Hepatocyte (in vitro differentiated cells): ENCODE results near the gene GSTM5.

Source experiments
- EZH2 ChIP-seq: fragments of 200-600 bp; sonication (generic); IDR thresholded peaks from 2 replicates; pipeline ENCODE4 v1.6.1; 2016; ENCODE audit warnings: antibody characterized with exemption, mild to moderate bottlenecking, borderline replicate concordance
- TF ChIP-seq, protein P1 (sequence below): fragments of 200-600 bp; sonication (generic); IDR thresholded peaks from 2 replicates; pipeline ENCODE4 v1.5.1; 2016; ENCODE audit warnings: antibody characterized with exemption, mild to moderate bottlenecking; ENCODE audit not compliant: poor library complexity

DNA sequence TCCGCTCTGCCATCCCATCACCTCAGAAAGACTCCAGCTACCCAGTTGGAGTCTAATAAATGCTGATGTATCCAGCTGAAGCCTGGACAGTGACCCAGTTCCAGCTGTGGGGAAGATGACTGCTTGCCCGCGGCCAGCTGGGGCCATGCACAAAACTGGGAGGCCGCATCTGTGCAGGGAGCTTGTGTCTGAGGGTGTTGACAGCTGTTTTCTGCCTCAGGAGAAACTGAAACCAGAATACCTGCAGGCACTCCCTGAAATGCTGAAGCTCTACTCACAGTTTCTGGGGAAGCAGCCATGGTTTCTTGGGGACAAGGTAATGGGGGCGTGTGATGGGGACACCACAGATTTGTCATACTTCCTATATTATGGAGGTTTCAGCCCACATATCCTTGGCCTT is 41.0 kb upstream of the GSTM5 start:
- TF ChIP-seq, protein P1, sequence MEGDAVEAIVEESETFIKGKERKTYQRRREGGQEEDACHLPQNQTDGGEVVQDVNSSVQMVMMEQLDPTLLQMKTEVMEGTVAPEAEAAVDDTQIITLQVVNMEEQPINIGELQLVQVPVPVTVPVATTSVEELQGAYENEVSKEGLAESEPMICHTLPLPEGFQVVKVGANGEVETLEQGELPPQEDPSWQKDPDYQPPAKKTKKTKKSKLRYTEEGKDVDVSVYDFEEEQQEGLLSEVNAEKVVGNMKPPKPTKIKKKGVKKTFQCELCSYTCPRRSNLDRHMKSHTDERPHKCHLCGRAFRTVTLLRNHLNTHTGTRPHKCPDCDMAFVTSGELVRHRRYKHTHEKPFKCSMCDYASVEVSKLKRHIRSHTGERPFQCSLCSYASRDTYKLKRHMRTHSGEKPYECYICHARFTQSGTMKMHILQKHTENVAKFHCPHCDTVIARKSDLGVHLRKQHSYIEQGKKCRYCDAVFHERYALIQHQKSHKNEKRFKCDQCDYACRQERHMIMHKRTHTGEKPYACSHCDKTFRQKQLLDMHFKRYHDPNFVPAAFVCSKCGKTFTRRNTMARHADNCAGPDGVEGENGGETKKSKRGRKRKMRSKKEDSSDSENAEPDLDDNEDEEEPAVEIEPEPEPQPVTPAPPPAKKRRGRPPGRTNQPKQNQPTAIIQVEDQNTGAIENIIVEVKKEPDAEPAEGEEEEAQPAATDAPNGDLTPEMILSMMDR, result no peak
- no peak for TF ChIP-seq EZH2
